Activated T-helper 1 cell treated with anti-CD3 and anti-CD28 coated beads, Interleukin-12 subunit alpha, Interleukin-12 subunit beta, Interleukin-2, Interleukin-4 antibody, amounts not matched to agents 30 ng/mL and 10 ng/mL and 1 ng/mL, durations not matched to agents 14 hours and 24 hours and 36 hours (primary cell): Measurements from ENCODE around the gene ACSS3. TPM values are rescaled to one million over a fixed set of nuclear protein-coding genes. Genes with fewer than 3 reads are reported as not detected.
"Not testable (repeated sequence)": the region's sequence is repeated elsewhere in the genome, so short reads cannot be mapped to it uniquely, and the experiment has no call there.

Source experiments
- DNase-seq: peaks from one replicate; pipeline ENCODE4 v3.0.0; 2021; ENCODE audit warnings: low spot score
- H3K27ac Mint-ChIP-seq: one replicate; pipeline ENCODE4 v1.8.0; 2021; ENCODE audit warnings: mild to moderate bottlenecking, mixed read lengths
- H3K27me3 Mint-ChIP-seq: one replicate; pipeline ENCODE4 v1.8.0; 2022; ENCODE audit warnings: mild to moderate bottlenecking, moderate library complexity, mixed read lengths; ENCODE audit not compliant: insufficient read depth
- H3K36me3 Mint-ChIP-seq: one replicate; pipeline ENCODE4 v1.8.0; 2021; ENCODE audit warnings: low read depth, mixed read lengths
- H3K4me1 Mint-ChIP-seq: one replicate; pipeline ENCODE4 v1.8.0; 2021; ENCODE audit warnings: low read depth, mixed read lengths
- H3K4me3 Mint-ChIP-seq: one replicate; pipeline ENCODE4 v1.8.0; 2021; ENCODE audit warnings: mild to moderate bottlenecking, moderate library complexity, mixed read lengths
- H3K9me3 Mint-ChIP-seq: one replicate; pipeline ENCODE4 v1.8.0; 2021; ENCODE audit warnings: mixed read lengths
- intact Hi-C: fragments of 100-400 bp; cut with micrococcal nuclease; formaldehyde crosslinking; loops from one replicate; pipeline ENCODE4 v1.15.1; 2024
- total RNA-seq: library from RNA; stranded (reverse); gene quantifications from 2 replicates; pipeline ENCODE4 v1.2.3, GENCODE V29; 2022

Gene ACSS3
- total RNA-seq, 1 donor from 2014 or later, result not detected

DNA sequence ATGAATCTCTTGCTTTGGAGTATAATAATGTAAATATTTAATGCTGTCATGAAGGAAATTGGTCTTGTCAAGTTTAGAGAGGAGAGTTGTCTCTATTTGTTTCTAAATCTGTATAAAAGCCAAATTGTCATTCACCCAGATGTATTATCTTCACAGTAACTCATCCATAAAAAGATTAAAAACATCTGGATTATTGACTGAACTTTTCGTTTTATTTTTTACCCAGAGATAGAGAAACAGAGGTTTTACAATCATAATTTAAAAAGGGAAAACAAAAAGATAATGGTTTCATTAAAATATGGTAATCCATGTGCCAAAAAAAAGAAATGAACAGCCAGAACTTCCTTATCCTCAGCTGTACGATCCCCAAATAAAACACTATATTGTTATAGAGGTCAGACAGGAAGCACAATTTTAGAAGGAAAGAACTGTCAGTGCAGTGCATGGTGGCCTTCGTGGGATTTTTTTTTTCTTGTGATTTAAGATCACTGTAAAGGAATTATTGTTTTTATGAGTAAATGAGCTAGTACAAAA lies 125.9 kb downstream of the ACSS3 start:
- Mint-ChIP-seq H3K36me3 (no peaks in the 10 kb centered on the region), H3K9me3 (no peaks in the 10 kb centered on the region), H3K27me3 (no peaks in the 10 kb centered on the region), H3K27ac (no peak overlapping the region), H3K4me3 (no peak overlapping the region), H3K4me1 (no peaks in the 10 kb centered on the region)
- intact Hi-C loops, result no loop called here
- DNase-seq, result no peak

- Mint-ChIP-seq H3K4me1 (no peaks in the 10 kb centered on the region), H3K9me3 (no peaks in the 10 kb centered on the region), H3K27ac (no peak overlapping the region), H3K36me3 (no peaks in the 10 kb centered on the region), H3K4me3 (no peak overlapping the region), H3K27me3 (no peaks in the 10 kb centered on the region)
- DNase-seq, result no peak
- intact Hi-C loops, result no loop called here
These were observed 127.5 kb downstream of the ACSS3 start for GRCh38 chr12:81205416-81205815.

DNA sequence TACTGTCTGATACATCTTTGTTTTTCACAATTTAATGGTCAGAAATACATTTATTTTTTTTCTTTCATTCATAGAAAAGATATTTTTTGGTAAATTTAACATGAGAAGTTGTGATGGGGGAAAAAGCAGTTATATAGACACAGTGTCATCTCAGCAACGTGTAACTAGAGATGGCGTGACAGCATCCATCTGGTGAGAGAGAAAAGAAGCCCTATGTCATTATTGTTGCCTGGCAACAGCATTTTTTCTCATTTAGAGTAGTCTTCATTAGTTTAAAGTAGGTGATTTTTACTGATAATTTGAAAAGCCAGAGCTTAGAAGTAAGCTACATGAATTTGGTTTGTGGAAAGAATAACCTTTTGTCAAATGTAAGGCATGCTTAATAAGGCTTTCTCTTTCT lies 128.6 kb downstream of the ACSS3 start:
- H3K4me3 Mint-ChIP-seq, result no peak overlapping the region
- H3K9me3 Mint-ChIP-seq, result no peaks in the 10 kb centered on the region
- no peaks in the 10 kb centered on the region for H3K27me3 Mint-ChIP-seq
- intact Hi-C loops, result no loop called here
- no peaks in the 10 kb centered on the region for H3K36me3 Mint-ChIP-seq
- H3K4me1 Mint-ChIP-seq, result no peaks in the 10 kb centered on the region
- H3K27ac Mint-ChIP-seq, result no peak overlapping the region
- DNase-seq, result no peak

- intact Hi-C loops, result no loop called here
- no peaks in the 10 kb centered on the region for H3K9me3 Mint-ChIP-seq
- DNase-seq, result no peak
- no peaks in the 10 kb centered on the region for H3K36me3 Mint-ChIP-seq
- H3K27me3 Mint-ChIP-seq, result no peaks in the 10 kb centered on the region
- no peak overlapping the region for H3K27ac Mint-ChIP-seq
- no peaks in the 10 kb centered on the region for H3K4me1 Mint-ChIP-seq
- no peak overlapping the region for H3K4me3 Mint-ChIP-seq
These were observed 129.3 kb downstream of the ACSS3 start for GRCh38 chr12:81207173-81207572.

- intact Hi-C loops, result no loop called here
These were observed 129.8 kb downstream of the ACSS3 start for GRCh38 chr12:81207664-81208063.

GRCh38 chr12:81208187-81208911 lies 130.5 kb downstream of the ACSS3 start:
- Mint-ChIP-seq H3K9me3 (no peaks in the 10 kb centered on the region), H3K27ac (no peak overlapping the region), H3K27me3 (no peaks in the 10 kb centered on the region), H3K4me3 (no peak overlapping the region), H3K36me3 (no peaks in the 10 kb centered on the region), H3K4me1 (no peaks in the 10 kb centered on the region)
- DNase-seq, result no peak
- intact Hi-C loops, result no loop called here

More at GRCh38 chr12:81207664-81208063, 129.8 kb downstream of the ACSS3 start:
- Mint-ChIP-seq H3K27ac (no peak overlapping the region), H3K36me3 (no peaks in the 10 kb centered on the region), H3K9me3 (no peaks in the 10 kb centered on the region), H3K4me3 (no peak overlapping the region), H3K4me1 (no peaks in the 10 kb centered on the region), H3K27me3 (no peaks in the 10 kb centered on the region)
- no peak for DNase-seq

- H3K36me3 Mint-ChIP-seq, result no peaks in the 10 kb centered on the region
- H3K9me3 Mint-ChIP-seq, result no peaks in the 10 kb centered on the region
- no peaks in the 10 kb centered on the region for H3K27me3 Mint-ChIP-seq
- intact Hi-C loops, result no loop called here
- no peak overlapping the region for H3K4me3 Mint-ChIP-seq
- DNase-seq, result no peak
- H3K4me1 Mint-ChIP-seq, result no peaks in the 10 kb centered on the region
- H3K27ac Mint-ChIP-seq, result no peak overlapping the region
These were observed 131.1 kb downstream of the ACSS3 start for GRCh38 chr12:81209012-81209411.

DNA sequence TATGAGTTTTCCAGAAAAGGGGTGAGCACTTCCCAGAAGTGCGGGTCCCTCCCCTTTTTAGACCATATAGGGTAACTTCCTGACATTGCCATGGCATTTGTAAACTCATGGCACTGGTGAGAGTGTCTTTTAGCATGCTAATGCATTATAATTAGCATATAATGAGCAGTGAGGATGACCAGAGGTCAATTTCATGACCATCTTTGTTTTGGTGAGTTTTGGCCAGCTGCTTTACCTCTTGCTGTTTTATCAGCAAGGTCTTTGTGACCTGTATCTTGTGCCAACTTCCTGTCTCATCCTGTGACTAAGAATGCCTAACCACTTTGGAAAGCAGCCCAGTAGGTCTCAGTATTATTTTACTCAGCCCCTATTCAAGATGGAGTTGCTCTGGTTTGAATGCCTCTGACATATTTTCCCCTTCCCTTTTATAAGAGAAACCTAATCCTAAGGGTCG lies 131.9 kb downstream of the ACSS3 start:
- H3K4me1 Mint-ChIP-seq, H3K27ac Mint-ChIP-seq, H3K36me3 Mint-ChIP-seq, H3K9me3 Mint-ChIP-seq, H3K27me3 Mint-ChIP-seq, intact Hi-C loops, DNase-seq, H3K4me3 Mint-ChIP-seq: not testable (repeated sequence)

DNA sequence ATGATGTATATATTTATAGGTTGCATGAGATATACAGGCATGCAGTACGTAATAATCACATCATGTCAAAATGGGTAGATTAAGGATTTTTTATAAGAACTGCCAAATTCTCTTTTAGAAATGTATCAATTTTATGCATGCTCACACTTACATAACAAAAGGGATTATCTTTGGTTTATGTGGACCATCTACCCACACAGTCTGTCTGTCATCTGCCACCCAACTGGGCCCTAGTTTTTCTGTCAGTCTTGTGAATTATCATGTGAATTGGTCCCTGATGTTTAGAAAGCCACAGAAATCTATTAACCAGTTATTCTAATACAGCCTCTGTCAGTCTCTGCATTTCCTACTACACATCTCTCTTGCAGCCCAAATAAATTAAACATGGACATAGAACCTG lies 133.4 kb downstream of the ACSS3 start:
- H3K27me3 Mint-ChIP-seq, result no peaks in the 10 kb centered on the region
- H3K36me3 Mint-ChIP-seq, result no peaks in the 10 kb centered on the region
- DNase-seq, result no peak
- no peaks in the 10 kb centered on the region for H3K9me3 Mint-ChIP-seq
- no peak overlapping the region for H3K4me3 Mint-ChIP-seq
- intact Hi-C loops, result no loop called here
- no peak overlapping the region for H3K27ac Mint-ChIP-seq
- no peaks in the 10 kb centered on the region for H3K4me1 Mint-ChIP-seq

GRCh38 chr12:81212996-81213696 lies 135.3 kb downstream of the ACSS3 start:
- no peaks in the 10 kb centered on the region for H3K36me3 Mint-ChIP-seq
- H3K4me1 Mint-ChIP-seq, result no peaks in the 10 kb centered on the region
- no peaks in the 10 kb centered on the region for H3K27me3 Mint-ChIP-seq
- H3K4me3 Mint-ChIP-seq, result no peak overlapping the region
- no peaks in the 10 kb centered on the region for H3K9me3 Mint-ChIP-seq
- H3K27ac Mint-ChIP-seq, result no peak overlapping the region
- DNase-seq, result no peak
- intact Hi-C loops, result no loop called here

DNA sequence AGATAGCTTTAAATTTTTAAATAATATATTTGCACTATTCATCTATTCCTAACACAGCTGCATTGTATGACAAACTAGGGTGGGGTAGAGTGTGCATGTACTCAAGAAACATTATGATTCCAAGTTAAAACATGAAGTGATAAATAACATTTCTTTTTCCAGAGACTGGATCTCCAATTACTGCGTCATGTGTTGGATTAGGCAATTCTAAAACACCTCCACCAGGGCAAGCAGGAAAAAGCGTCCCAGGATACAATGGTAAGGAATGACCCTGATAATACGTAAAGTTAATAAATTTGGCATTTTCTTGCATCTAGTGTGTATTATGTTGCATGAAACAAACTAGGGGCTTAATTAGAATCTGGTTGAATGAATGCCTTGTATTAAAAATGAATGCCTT lies 138.9 kb downstream of the ACSS3 start:
- Mint-ChIP-seq H3K27ac (no peak overlapping the region), H3K4me1 (no peaks in the 10 kb centered on the region), H3K4me3 (no peak overlapping the region), H3K36me3 (no peaks in the 10 kb centered on the region), H3K9me3 (no peaks in the 10 kb centered on the region), H3K27me3 (no peaks in the 10 kb centered on the region)
- intact Hi-C loops, result no loop called here
- no peak for DNase-seq

GRCh38 chr12:81221681-81222080 lies 143.8 kb downstream of the ACSS3 start:
- H3K27ac Mint-ChIP-seq, result no peak overlapping the region
- intact Hi-C loops, result no loop called here
- no peaks in the 10 kb centered on the region for H3K27me3 Mint-ChIP-seq
- no peaks in the 10 kb centered on the region for H3K36me3 Mint-ChIP-seq
- no peak overlapping the region for H3K4me3 Mint-ChIP-seq
- H3K4me1 Mint-ChIP-seq, result no peaks in the 10 kb centered on the region
- no peak for DNase-seq
- no peaks in the 10 kb centered on the region for H3K9me3 Mint-ChIP-seq

DNA sequence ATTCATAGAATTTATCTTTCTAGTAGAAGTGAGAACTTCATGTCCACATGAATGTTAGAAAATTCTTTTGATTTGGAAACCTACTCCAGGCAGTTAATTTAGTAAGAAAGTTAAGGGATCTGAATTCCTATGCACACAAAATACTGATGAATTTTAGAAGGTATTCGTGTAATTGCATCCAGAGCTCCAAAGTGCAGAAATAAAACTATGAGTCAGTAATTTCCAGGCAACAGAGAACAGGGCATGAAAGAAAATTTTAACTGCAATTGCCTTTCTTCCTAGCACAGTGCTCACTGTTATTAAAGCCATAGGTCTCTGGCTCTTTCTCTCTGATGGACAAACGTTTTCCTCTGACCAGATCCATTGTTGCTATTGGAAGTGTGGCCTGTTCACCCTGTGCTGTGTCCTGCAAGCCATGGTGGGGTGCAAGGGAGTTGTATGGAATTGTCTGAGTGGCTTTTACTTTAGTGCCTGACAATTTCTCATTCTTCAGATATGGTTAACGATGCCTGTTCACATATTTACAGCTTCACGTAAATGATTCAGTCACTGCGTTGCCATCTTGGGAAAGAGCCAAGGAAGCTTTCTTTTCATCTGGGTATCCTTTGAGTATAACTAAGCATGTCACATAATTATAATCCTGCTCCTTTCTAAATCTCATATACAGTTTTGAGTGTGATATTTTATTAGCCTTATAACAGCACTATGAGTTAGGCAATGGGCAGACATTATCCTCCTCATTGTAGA lies 145.1 kb downstream of the ACSS3 start:
- DNase-seq, result no peak
- no peaks in the 10 kb centered on the region for H3K9me3 Mint-ChIP-seq
- no peak overlapping the region for H3K27ac Mint-ChIP-seq
- H3K36me3 Mint-ChIP-seq, result no peaks in the 10 kb centered on the region
- H3K27me3 Mint-ChIP-seq, result no peaks in the 10 kb centered on the region
- intact Hi-C loops, result no loop called here
- no peaks in the 10 kb centered on the region for H3K4me1 Mint-ChIP-seq
- H3K4me3 Mint-ChIP-seq, result no peak overlapping the region
